Measurements from ENCODE around the gene DESI1.
A peak's percentile ranks its signal among the peaks of the same experiment; 100 is the strongest.
"Not testable (repeated sequence)": the region's sequence is repeated elsewhere in the genome, so short reads cannot be mapped to it uniquely, and the experiment has no call there.

Gene DESI1

DNA sequence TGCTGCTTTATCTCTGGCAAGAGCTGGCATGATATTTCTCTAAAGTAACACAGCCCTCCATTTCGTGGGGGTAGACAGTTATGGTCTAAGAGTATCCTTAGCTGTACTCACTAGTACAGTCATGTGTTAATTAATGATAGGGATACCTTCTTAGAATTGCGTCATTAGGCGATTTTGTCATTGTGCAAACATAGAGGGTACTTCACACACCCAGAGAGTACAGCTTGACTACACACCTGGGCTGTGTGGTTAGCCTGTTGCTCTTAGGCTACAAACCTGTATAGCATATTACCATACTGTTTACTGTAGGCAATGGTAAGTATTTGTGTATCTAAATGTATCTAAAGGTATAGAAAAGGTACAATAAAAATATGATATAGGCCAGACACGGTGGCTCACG lies 17.3 kb upstream of the DESI1 start:
- no peak for DNase-seq
- intact Hi-C loops (cut with DNase I): no loop called here

DNA sequence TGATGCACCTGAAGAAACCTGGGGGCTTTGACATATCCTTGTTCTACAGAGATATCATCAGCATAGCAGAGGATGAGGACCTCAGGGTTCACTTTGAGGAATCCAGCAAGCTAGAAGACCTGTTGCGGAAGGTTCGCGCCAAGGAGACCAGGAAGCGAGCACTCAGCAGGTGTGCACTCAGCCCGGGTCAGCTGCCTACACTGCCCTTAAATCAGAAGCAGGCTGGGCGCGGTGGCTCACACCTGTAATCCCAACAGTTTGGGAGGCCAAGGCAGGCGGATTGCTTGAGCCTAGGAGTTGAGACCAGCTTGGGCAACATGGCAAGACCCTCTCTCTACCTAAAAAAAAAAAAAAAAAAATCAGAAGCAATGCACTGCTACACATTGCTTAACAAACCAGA lies 16.8 kb upstream of the DESI1 start:
- intact Hi-C loops (cut with DNase I); DNase-seq: not testable (repeated sequence)

DNA sequence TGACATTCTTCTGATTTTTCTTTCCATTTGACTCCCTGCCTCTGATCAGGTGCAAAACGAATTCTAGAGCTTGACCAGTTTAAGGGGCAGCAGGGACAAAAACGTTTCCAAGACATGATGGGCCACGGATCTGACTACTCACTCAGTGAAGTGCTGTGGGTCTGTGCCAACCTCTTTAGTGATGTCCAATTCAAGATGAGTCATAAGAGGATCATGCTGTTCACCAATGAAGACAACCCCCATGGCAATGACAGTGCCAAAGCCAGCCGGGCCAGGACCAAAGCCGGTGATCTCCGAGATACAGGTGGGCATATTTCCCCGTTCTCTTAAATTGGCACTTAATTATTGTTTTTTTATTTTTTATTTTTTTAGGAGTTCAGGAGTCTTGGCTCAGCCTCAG lies 15.6 kb upstream of the DESI1 start:
- intact Hi-C loops (cut with DNase I): no loop called here
- peak in 4 of 42 donors; percentile 7 to 47 (median 40) for DNase-seq

DNA sequence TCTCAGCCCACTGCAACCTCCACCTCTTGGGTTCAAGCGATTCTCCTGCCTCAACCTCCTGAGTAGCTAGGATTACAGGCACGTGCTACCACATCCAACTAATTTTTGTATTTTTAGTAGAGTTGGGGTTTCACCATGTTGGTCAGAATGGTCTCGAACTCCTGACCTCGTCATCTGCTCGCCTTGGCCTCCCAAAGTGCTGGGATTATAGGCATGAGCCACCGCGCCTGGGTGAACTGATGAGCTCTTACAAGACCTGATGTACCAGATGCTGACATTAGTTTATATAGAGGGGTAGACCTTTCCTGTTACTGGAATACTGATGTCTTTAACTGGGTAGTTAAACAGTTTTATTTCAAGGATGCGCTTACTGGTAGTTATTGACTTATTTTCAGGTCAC lies 13.8 kb upstream of the DESI1 start:
- DNase-seq; intact Hi-C loops (cut with DNase I): not testable (repeated sequence)

DNA sequence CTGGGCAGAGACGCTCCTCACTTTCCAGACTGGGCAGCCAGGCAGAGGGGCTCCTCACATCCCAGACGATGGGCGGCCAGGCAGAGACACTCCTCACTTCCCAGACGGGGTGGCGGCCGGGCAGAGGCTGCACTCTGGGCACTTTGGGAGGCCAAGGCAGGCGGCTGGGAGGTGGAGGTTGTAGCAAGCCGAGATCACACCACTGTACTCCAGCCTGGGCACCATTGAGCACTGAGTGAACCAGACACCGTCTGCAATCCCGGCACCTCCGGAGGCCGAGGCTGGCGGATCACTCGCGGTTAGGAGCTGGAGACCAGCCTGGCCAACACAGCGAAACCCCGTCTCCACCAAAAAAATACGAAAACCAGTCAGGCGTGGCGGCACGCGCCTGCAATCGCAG lies 10.8 kb upstream of the DESI1 start:
- intact Hi-C loops (cut with DNase I): not testable (repeated sequence)

DNA sequence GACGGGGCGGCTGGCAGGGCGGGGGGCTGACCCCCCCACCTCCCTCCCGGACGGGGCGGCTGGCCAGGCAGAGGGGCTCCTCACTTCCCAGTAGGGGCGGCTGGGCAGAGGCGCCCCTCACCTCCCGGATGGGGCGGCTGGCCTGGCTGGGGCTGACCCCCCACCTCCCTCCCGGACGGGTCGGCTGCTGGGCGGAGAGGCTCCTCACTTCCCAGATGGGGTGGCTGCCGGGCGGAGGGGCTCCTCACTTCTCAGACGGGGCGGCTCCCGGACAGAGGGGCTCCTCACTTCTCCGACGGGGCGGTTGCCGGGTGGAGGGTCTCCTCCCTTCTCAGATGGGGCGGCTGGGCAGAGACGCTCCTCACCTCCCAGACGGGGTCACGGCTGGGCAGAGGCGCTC lies 10.3 kb upstream of the DESI1 start:
- DNase-seq; intact Hi-C loops (cut with DNase I): not testable (repeated sequence)

More for the DNA sequence above, 10.8 kb upstream of the DESI1 start:
- not testable (repeated sequence) for DNase-seq

DNA sequence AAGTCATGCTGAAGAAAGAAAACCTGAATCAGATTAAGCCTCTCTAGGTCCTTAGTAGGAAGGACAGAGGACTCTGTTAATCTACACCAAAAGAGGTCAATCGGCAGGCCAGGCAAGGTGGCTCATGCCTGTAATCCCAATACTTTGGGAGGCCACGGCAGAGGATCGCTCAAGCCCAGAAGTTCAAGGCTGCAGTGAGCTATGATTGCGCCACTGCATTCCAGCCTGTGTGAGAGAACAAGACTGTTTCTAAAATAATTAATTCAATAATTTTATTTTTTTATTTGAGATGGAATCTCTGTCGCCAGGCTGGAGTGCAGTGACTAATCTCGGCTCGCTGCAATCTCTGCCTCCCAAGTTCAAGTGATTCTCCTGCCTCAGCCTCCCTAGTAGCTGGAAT lies 4.7 kb upstream of the DESI1 start:
- no peak for DNase-seq
- intact Hi-C loops (cut with DNase I): no loop called here

DNA sequence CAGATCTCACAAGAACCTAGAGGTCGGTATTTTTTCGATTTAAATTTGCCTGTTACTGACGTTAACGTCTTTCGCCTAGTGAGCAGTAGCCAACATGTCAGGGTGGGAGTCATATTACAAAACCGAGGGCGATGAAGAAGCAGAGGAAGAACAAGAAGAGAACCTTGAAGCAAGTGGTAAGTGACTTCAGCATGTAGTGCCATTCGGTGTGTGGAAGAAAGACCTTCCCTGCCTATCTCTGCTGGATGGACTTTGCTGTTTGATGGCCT lies 1.0 kb upstream of the DESI1 start:
- intact Hi-C loops (cut with DNase I): no loop called here
- no peak for DNase-seq

DNA sequence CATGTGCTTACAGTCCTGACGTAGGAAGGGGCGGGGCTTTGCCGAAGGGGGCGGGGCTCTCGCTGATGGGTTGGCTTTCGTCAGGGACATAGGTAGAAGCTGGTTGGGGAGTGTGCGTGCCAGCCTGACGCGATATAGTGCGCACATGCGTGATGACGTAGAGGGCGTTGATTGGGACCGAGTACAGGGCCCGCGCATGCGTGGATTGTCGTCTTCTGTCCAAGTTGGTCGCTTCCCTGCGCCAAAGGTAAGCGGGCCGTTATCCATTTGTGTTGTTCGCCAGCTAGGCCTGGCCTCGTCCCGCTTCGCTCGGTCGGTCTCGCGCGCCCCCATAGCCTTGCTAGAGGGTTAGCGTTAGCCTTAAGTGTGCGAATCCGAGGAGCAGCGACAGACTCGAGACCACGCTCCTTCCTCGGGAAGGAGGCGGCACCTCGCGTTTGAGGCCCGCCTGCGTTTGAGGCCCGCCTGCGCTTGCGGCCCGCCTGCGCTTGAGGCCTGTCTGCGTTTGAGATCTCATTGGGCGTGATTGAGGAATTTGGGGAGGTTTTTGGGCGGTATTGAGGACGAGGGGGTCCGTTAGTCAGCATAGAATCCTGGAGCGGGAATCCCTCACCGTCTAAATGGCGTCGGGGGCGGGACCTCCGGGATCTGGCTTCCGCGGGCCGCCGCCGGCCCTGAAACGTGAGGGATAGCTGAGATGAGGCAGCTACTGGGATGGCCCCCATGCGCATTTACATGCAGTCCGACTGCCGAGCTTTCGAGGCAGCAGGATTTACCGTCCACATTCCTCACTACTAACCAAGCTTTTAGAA lies 462 bp upstream of the DESI1 start, which contains the start of gene XRCC6:
Gene XRCC6, plus strand, starts transcription at position 197 of the 812 bp plus-strand sequence. CDS start 710 bp downstream, outside the sequence.
- intact Hi-C loops (cut with DNase I): no loop called here
- DNase-seq: peak; percentile 99 to 100 (median 100)

DNA sequence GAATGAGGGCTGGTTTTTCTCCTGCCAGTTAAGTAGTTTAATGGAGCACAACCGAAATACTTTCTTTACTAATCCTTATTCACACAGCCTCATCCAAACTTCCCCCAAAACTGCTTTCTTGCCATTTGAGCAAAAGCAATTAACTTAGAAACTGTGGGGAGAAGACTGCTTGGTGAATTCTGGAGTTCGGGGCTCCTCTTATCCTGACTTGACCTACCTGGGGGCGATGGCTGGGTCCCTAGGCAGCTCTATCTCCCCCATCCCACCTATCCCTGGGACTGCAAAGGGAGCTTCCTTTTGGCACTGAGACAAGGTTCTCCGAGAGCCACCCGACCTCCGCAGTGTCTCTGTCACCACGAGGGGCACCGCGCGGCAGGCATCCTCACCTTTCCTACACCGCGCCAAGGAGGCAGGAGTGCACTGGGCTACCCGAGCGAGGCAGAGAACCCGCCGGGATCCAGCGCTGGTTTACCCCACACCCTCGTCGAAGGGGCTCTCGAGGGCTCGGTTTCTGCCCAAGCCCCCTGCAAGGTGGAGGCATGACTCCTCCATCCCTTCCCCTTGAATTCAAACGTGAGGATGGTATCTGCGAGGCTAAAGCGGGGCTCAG lies 759 bp downstream of the DESI1 start:
- peak; percentile 4 to 71 (median 52) for DNase-seq
- intact Hi-C loops (cut with DNase I): no loop called here

DNA sequence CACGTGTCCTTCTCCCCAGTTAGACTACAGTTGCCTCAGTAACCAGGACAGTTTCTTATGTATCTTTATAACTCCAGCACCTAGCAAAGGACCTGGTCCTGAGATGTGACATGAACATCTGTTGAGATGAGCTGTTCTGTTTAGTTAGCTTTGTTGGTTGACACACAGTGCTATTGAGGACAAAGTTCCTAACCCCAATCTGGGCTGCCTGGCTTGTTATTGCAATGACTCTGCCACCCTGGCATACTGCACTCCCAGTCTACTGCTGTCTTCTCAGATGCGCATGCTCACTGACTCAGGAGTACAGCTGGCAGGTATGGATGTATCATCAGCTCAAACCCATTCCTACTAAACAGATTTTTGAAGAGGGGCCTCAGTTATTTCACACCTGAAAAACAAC lies 7.4 kb downstream of the DESI1 start:
- no peak for DNase-seq
- intact Hi-C loops (cut with DNase I): no loop called here

DNA sequence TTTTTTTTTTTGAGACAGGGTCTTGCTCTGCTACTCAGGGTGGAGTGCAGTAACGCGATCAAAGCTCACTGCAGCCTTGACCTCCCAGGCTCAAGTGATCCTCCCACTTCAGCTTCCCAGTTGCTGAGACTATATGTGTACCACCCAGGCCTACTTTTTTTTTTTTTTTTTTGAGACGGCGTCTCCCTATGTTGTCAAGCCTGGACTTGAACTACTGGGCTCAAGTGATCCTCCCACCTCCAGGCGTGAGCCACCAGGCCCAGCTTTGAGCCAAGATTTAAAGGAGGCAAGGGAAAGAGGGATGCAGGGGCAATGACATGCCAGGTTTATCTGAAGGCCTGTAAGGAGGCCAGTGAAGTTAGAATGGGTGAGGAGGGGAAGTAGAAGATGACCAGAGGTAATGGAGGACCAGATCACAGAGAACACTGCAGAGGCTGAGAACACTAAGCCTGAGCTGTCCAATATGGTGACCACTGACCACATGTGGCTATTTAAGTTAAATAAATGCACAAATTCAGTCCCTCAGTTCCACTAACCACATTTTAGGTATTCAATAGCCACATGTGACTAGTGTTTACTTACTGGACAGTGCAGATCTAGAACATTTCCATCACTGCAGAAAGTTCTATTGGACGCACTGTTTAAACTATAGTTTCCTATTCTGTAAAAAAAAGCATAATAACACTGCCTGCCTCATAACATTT lies 8.1 kb downstream of the DESI1 start:
- intact Hi-C loops (cut with DNase I): no loop called here

DNA sequence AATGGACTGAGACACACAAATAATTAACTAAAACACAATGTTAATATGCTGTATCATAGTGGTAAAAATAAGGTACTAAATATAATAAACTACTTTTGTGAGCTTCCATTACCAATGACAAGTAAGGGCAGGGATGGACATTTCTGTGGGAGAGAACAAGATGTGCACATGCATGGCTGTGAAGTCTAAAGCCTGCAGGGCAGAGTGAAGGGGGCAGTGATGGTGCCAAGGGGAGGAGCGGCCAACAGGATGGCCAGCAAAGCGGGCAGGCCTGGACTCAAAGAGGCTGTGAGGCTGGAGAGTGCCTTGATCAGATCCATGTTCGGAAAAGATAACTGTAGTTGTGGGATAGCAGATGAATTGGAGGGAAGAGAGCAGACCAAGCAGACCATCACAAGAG lies 12.5 kb downstream of the DESI1 start:
- DNase-seq: no peak
- intact Hi-C loops (cut with DNase I): no loop called here

More for the DNA sequence above, 8.1 kb downstream of the DESI1 start:
- no peak for DNase-seq

DNA sequence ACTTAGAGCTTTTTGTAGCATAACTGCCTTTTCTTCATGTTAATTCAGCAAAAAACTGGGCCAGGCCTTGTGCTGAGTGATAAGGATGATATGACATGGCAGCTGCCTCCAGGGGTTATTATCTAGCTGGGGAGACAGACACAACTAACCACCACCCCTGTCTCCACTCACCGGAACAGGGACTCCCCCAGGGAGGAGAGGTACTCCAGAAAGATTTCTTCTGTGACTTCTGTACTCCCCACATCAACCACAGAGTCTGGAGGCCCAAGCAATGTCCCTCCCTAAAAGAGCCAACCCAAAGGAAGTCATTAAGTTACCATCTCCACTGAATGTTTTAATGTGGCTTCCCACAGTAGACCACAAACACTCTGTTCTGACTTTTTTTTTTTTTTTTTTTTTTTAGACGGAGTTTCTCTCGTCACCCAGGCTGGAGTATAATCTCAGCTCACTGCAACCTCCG lies 16.9 kb downstream of the DESI1 start:
- intact Hi-C loops (cut with DNase I): no loop called here
- no peak for DNase-seq

DNA sequence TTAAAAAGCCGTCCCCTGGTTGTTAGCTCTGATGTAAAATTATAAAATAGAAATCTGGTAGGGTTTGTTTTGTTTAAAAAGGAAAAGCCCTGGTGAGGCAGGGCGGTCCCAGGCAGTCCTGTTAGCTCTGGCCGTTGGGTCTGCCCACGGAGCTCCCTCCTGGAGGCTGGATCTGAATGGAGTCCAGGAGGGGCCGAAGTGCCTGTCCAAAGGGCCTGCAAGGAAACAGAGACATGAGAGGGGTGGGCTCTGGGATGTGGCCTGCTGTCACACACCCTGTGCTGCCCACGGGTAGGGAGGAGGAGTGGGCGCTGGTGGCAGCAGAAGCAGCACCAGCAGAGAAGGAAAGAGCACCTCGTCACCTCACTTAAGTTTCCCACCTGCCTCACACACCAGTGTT lies 19.9 kb downstream of the DESI1 start:
- peak in 1 of 42 donors; percentile 13 for DNase-seq
- intact Hi-C loops (cut with DNase I): no loop called here

DNA sequence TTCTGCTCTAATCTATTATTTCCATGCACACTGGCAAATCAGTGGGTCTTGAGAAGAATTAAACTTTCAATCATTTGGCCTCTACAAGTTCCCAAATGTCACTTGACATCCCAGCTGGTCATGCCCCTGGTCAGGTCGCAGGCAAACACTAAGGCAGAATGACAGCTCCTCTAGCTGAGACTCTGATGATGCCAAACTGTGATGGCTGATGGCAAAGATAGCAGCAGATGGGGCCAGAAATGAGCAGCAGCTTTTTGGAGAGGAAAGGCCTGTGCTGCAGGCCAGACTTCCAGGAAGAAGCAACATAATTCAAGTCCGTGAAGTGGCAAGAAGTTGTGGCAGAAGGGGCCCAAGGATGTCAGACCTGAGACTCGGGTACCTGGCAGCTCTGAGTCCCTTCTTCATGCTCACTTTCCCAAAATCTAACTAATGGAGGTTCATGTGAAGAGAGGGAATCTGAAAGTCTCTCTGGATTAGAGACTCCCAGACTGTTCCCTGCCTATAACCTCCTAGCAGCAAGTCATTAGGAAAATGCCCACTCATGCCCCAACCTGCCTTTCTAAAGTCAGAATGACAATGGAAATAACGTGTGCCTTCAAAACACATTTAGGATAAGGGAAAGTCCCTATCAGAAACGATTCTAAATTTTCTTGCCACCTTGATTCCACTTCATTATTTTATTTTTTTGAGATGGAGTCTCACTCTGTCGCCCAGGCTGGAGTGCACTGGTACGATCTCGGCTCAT lies 21.8 kb downstream of the DESI1 start:
- intact Hi-C loops (cut with DNase I): no loop called here
- DNase-seq: peak in 1 of 42 donors; percentile 3

DNA sequence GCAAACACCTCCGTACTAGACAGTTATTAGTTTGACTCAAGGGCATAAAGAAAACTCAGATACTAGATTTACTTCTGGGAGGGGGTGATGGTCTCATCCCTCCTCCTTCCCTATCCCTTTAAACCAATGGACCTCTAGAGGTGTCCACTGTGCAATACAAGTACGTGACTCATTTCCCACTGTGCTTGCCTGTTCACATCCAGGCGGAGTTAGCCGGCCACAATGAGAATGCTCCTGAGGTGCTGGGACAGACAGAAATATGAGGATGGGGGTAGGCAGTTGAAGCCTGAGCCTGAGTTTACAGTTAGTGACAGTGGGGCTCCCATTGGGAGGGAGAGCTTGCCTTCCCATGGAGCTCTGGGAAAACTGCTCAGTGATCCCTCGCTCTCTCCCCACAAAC lies 22.8 kb downstream of the DESI1 start:
- DNase-seq: peak in 2 of 42 donors; percentile 6 to 8
- intact Hi-C loops (cut with DNase I): no loop called here

DNA sequence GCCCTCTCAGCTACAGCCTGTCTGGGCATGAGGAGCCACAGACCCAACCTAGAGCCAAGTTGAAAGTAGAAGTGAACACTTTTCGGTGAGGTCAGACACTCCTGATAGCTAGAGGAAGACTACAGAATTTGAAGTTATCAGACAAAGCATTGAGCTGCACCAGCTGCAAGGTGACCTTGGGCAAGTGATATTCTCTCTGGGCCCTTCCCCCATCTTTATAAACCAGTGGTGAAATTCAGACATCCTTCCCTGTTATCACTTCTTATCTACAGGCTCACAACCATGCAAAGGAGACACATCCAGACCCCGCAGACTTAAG lies 23.2 kb downstream of the DESI1 start:
- intact Hi-C loops (cut with DNase I): no loop called here
- no peak for DNase-seq

DNA sequence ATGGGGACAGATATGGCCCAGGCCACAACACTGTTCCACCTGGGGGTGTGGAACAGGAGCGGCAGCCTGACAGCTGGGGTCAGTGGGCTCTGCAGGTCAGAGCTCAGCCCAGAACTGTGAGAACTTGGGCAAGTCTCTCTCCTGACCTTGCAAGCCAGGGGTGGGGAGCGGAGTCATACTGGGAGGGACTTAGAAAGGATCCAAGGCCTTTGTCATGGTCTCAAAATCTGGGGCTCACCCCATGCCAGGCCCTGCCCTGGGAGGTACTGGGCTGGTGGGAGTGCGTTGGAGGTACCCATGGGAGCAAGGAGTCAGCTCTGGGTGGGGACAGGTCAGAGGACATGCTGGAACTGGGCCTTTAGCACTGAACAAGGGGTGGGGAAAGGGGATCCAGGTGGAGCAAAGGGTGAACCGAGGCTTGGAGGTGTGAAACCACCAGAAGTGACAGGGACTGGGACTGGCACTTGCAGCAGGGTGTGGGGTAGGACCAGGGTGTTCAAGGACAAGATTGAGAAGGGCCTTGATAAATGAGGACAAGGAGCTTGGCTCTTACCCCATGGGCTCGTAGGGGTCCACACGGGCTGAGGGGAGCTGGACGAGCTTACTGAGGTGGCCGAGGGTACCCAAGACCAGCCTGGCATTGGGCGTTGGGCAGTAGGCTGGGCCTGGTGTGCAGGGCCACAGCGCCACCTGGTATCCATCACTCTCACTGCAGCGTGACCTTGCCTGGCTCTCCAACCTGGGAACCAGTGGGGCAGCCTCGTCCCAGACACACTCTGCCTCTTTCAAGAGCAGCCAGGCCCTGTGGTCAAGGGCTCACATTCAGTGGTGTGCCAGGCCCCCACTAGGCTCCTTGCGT lies 23.8 kb downstream of the DESI1 start:
- intact Hi-C loops (cut with DNase I): no loop called here
- peak in 40 of 42 donors; percentile 31 to 83 (median 65) for DNase-seq
